ENCODE data around the gene HPCAL1.

DNA sequence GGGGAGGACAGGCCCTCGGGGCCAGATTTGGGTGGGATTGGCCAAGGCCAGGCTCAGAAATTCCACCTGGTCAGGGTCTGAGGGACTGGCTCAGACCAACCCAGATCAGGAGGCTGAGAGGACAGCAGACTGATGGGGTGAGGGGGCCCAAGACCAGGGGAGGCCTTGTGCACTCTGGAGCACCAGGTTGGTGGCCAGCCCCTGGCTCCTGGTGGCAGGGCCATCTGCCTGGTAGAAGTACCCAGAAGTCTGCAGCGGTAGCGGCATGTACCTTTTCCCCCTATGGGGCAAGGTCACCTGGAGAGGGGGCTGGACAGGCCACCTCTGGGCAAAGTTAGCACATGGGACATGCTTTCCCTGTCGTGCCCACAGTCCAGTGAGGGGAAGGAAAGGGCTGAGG, 166.6 kb downstream of the HPCAL1 start:
- no peak for TF ChIP-seq POLR2A (IDR thresholded peaks at IDR 0.05)
- TF ChIP-seq, protein P1, sequence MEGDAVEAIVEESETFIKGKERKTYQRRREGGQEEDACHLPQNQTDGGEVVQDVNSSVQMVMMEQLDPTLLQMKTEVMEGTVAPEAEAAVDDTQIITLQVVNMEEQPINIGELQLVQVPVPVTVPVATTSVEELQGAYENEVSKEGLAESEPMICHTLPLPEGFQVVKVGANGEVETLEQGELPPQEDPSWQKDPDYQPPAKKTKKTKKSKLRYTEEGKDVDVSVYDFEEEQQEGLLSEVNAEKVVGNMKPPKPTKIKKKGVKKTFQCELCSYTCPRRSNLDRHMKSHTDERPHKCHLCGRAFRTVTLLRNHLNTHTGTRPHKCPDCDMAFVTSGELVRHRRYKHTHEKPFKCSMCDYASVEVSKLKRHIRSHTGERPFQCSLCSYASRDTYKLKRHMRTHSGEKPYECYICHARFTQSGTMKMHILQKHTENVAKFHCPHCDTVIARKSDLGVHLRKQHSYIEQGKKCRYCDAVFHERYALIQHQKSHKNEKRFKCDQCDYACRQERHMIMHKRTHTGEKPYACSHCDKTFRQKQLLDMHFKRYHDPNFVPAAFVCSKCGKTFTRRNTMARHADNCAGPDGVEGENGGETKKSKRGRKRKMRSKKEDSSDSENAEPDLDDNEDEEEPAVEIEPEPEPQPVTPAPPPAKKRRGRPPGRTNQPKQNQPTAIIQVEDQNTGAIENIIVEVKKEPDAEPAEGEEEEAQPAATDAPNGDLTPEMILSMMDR (IDR thresholded peaks at IDR 0.05): no peak

All from prostate gland (tissue), 2 donors.